Vagina (tissue), 2 donors: ENCODE results near the gene FASN.

Experiments
- POLR2A ChIP-seq, 2 donors: fragments of 450-650 bp; IDR thresholded peaks; one replicate each; pipeline ENCODE4 v1.6.1; 2017; ENCODE audit warnings: antibody characterized with exemption in 2 of 2, mild to moderate bottlenecking in 2 of 2, moderate library complexity in 2 of 2
- TF ChIP-seq, protein P1 (sequence below), 3 experiments: fragments of 450-650 bp in 2 of 3; fragments of 200-600 bp in 1 of 3; sonication (generic) in 1 of 3; IDR thresholded peaks; one replicate each; pipeline ENCODE4 v1.5.1; 2017 to 2019; ENCODE audit warnings: antibody characterized with exemption in 3 of 3, mild to moderate bottlenecking in 2 of 3, moderate library complexity in 2 of 3

DNA sequence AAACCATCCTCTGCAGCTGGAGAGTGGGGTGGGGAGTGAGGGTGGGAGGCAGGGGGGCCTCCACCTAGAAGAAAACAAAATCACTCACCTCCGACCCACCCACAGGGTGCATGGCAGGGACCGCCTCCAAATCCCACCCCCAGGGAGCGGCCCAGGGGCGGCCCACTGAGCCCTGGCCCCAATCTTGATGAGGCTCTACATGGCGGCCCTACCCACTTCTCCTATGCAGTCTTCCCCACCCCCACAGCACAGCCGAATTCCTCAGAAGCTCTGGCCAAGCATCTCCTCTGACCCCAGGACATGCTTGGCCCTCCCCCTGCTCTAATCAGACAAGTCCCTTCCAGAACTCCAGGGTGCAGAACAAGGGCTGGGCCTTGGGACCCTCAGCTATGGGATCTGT, 18.2 kb upstream of the FASN start:
- TF ChIP-seq, protein P1, sequence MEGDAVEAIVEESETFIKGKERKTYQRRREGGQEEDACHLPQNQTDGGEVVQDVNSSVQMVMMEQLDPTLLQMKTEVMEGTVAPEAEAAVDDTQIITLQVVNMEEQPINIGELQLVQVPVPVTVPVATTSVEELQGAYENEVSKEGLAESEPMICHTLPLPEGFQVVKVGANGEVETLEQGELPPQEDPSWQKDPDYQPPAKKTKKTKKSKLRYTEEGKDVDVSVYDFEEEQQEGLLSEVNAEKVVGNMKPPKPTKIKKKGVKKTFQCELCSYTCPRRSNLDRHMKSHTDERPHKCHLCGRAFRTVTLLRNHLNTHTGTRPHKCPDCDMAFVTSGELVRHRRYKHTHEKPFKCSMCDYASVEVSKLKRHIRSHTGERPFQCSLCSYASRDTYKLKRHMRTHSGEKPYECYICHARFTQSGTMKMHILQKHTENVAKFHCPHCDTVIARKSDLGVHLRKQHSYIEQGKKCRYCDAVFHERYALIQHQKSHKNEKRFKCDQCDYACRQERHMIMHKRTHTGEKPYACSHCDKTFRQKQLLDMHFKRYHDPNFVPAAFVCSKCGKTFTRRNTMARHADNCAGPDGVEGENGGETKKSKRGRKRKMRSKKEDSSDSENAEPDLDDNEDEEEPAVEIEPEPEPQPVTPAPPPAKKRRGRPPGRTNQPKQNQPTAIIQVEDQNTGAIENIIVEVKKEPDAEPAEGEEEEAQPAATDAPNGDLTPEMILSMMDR (IDR thresholded peaks at IDR 0.05), result no peak
- TF ChIP-seq POLR2A (IDR thresholded peaks at IDR 0.05), result no peak
